Natural killer cell (primary cell): ENCODE measurements around the gene SH3BP4. TPM values are rescaled to one million over a fixed set of nuclear protein-coding genes. Genes with fewer than 3 reads are reported as not detected.

Experiments used
- ATAC-seq, 3 donors: fragments of 150-1000 bp in 2 of 3; fragments of 200-7000 bp in 1 of 3; cut with Tn5 transposase; 1 replicate in 1 of 3; 2 replicates in 2 of 3; pipeline ENCODE4 v1.10.0; 2021; ENCODE audit warnings: mild to moderate bottlenecking in 2 of 3, moderate library complexity in 2 of 3
- DNase-seq, 2 donors: peaks; one replicate each; pipeline versions ENCODE4 v3.0.0 to v3.0.0-alpha.2; 2013 to 2021; ENCODE audit warnings: mixed read lengths in 1 of 2
- H3K27ac ChIP-seq: one replicate; pipeline ENCODE4 v1.5.1; 2013; ENCODE audit warnings: mild to moderate bottlenecking, low read length
- H3K27me3 ChIP-seq: one replicate; pipeline ENCODE4 v1.6.1; 2013; ENCODE audit warnings: low read length; ENCODE audit not compliant: control insufficient read depth, insufficient read depth
- H3K36me3 ChIP-seq: one replicate; pipeline ENCODE4 v1.6.1; 2013; ENCODE audit warnings: low read length; ENCODE audit not compliant: control insufficient read depth, insufficient read depth
- H3K4me1 ChIP-seq: one replicate; pipeline ENCODE4 v1.6.1; 2013; ENCODE audit warnings: low read length; ENCODE audit not compliant: control insufficient read depth, insufficient read depth
- H3K4me3 ChIP-seq: one replicate; pipeline ENCODE4 v1.5.1; 2013; ENCODE audit warnings: low read length
- H3K9me3 ChIP-seq: one replicate; pipeline ENCODE4 v1.6.1; 2013; ENCODE audit warnings: low read length; ENCODE audit not compliant: control insufficient read depth, insufficient read depth
- H3K27ac Mint-ChIP-seq, 2 donors: one replicate each; pipeline ENCODE4 v1.8.0; 2022; ENCODE audit warnings: mild to moderate bottlenecking in 2 of 2, mixed read lengths in 2 of 2, moderate library complexity in 1 of 2
- H3K27me3 Mint-ChIP-seq, 2 donors: one replicate each; pipeline ENCODE4 v1.8.0; 2022; ENCODE audit warnings: low read depth in 2 of 2, mixed read lengths in 2 of 2
- H3K36me3 Mint-ChIP-seq: one replicate; pipeline ENCODE4 v1.8.0; 2022; ENCODE audit warnings: mixed read lengths
- H3K4me1 Mint-ChIP-seq, 2 donors: one replicate each; pipeline ENCODE4 v1.8.0; 2022; ENCODE audit warnings: mixed read lengths in 2 of 2
- H3K4me3 Mint-ChIP-seq: one replicate; pipeline ENCODE4 v1.8.0; 2022; ENCODE audit warnings: mild to moderate bottlenecking, moderate library complexity, mixed read lengths
- H3K9me3 Mint-ChIP-seq, 2 donors: one replicate each; pipeline ENCODE4 v1.8.0; 2022; ENCODE audit warnings: mixed read lengths in 2 of 2
- WGBS: methylation state at CpG from one replicate; pipeline ENCODE4 v1.1.7; 2013; ENCODE audit warnings: missing lambda C conversion rate; ENCODE audit not compliant: insufficient coverage; 5-methylcytosine and 5-hydroxymethylcytosine counted together
- intact Hi-C: fragments of 100-400 bp; cut with micrococcal nuclease; formaldehyde crosslinking; loops from one replicate; pipeline ENCODE4 v1.14.2; 2022
- total RNA-seq, 4 donors: library from RNA; stranded (reverse); fragments of 120-200 nt in 1 of 4; gene quantifications; one replicate each; pipeline versions ENCODE4 v1.2.3 to v1.2.4, GENCODE V29; 2013 to 2022
- TF ChIP-seq, protein P1 (sequence below): fragments of 200-600 bp; IDR thresholded peaks from one replicate; pipeline ENCODE4 v1.8.0; 2022; ENCODE audit warnings: antibody characterized with exemption

The SH3BP4 gene
- total RNA-seq, 3 donors from 2014 or later (not counting 1 experiment from before 2014, with no cell fraction given): 0.39 to 2.6 (median 1.0) TPM

DNA sequence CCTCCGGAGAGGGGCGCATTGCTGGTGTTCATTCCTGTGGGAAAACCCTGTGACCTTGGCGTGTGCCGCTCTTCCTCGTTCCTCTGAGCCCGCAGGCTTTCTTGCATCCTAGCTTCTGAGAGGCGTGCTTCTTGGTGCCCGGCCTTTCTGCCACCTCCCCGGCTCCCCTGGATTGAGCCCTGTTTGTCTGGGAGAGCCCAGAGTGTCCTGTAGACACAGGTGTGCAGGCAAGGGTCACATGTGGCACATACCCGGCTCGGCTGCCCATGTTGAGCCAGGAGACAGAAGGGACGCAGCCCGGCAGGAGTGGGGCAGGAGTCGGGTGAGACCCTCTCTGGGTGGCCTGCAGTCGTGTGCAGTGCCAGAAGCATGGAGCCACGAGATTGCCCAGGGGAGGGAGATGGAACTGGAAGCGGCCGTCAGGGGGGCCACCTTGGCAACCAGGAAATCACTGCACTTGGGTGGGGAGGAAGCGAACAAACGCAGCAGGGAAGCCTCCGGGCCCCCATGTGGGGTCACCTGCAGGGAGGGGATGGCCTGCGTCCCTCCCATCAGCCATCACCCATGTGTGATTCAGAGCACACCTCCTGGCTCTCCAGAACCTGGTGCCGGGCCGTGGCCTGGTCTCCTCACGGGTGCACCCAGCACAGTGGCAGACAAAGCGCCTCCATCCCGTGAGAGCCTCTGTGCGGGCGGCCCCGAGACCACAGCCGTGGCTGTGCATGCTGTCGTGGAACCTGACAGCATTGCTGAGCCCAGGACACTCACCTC lies 92.9 kb downstream of the SH3BP4 start:
- no peaks in the 10 kb centered on the region for H3K36me3 Mint-ChIP-seq
- DNase-seq (no peak), ATAC-seq (peak in 1 of 3 donors; percentile 44)
- H3K27ac ChIP-seq: peak overlapping the region; percentile 10
- H3K9me3 ChIP-seq: no peaks in the 10 kb centered on the region
- H3K4me1 Mint-ChIP-seq: peaks cover 13 to 22% of the 10 kb centered on the region in 2 donors
- H3K4me3 Mint-ChIP-seq: no peak overlapping the region
- H3K27ac Mint-ChIP-seq: peak overlapping the region in 1 of 2 donors; percentile 42
- H3K36me3 ChIP-seq: no peaks in the 10 kb centered on the region
- whole genome bisulfite sequencing: 75% methylated on average over 32 of the region's 32 CpGs
- intact Hi-C loops: no loop called here
- H3K4me3 ChIP-seq: no peak overlapping the region
- TF ChIP-seq, protein P1, sequence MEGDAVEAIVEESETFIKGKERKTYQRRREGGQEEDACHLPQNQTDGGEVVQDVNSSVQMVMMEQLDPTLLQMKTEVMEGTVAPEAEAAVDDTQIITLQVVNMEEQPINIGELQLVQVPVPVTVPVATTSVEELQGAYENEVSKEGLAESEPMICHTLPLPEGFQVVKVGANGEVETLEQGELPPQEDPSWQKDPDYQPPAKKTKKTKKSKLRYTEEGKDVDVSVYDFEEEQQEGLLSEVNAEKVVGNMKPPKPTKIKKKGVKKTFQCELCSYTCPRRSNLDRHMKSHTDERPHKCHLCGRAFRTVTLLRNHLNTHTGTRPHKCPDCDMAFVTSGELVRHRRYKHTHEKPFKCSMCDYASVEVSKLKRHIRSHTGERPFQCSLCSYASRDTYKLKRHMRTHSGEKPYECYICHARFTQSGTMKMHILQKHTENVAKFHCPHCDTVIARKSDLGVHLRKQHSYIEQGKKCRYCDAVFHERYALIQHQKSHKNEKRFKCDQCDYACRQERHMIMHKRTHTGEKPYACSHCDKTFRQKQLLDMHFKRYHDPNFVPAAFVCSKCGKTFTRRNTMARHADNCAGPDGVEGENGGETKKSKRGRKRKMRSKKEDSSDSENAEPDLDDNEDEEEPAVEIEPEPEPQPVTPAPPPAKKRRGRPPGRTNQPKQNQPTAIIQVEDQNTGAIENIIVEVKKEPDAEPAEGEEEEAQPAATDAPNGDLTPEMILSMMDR: no peak
- no peaks in the 10 kb centered on the region for H3K27me3 ChIP-seq
- H3K9me3 Mint-ChIP-seq: no peaks in the 10 kb centered on the region
- H3K4me1 ChIP-seq: peaks cover 35% of the 10 kb centered on the region
- peaks cover 4 to 22% of the 10 kb centered on the region in 2 donors for H3K27me3 Mint-ChIP-seq

DNA sequence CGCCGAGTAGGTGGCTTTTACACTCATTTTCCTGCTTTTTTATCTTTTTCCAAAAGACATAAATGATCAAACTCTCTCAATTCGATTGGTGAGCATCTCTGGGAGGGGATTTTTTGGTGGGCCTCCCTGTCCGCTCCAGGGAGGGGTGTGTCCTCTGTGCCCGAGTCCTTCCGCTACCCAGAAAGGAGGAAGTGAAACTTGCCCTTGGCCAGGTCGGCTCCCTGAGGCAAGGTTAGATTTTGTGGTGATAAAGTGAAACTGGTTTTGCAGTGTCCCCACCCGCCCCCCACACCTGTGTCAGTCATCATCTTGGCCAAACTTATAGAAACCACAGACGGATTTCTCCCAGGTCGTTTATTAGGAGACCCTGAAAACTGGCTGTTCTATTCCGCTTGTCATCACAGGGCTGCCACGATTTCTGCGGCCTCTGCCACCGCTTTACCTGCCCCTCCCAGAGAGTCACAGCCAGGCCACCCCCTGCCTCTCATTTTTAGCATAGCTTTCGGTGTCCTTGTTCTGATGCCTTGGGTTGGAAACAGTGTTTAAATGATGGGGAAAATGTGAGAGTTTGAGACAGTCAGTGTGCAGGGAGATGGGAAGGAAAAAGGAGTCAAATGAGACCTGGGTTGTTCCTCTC lies 93.6 kb downstream of the SH3BP4 start:
- intact Hi-C loops: no loop called here
- WGBS: 16% methylated on average over 14 of the region's 15 CpGs
- H3K36me3 ChIP-seq: no peaks in the 10 kb centered on the region
- H3K4me1 ChIP-seq: peaks cover 38% of the 10 kb centered on the region
- Mint-ChIP-seq H3K4me3 (peak overlapping the region; percentile 29), H3K9me3 (no peaks in the 10 kb centered on the region), H3K36me3 (no peaks in the 10 kb centered on the region), H3K27ac (peak overlapping the region in 1 of 2 donors; percentile 42), H3K27me3 (peaks cover 4 to 22% of the 10 kb centered on the region in 2 donors), H3K4me1 (peaks cover 13 to 25% of the 10 kb centered on the region in 2 donors)
- H3K4me3 ChIP-seq: no peak overlapping the region
- DNase-seq (peak in 1 of 2 donors; percentile 15), ATAC-seq (peak in 1 of 3 donors; percentile 38)
- H3K27ac ChIP-seq: peak overlapping the region; percentile 10
- TF ChIP-seq, protein P1: no peak
- no peaks in the 10 kb centered on the region for H3K27me3 ChIP-seq
- H3K9me3 ChIP-seq: no peaks in the 10 kb centered on the region

DNA sequence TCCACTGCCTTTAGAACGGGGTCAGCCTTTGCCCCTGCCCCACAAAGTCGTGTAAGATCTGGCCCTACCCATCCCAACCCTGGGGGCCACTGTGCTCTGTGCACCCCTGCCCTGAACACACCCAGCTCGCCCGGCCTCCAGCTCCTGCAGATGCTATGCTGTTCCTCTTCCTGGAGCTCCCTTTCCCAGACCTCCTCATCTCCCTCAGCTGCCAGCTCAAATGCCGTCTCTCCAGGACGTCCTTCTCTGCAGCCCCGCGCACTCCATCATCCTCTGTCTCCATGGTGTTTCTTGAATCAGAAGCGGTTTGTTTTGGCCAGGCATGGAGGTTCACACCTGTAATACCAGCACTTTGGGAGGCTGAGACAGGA lies 94.1 kb downstream of the SH3BP4 start:
- no peak for DNase-seq

More for the DNA sequence above, 94.1 kb downstream of the SH3BP4 start:
- Mint-ChIP-seq H3K27me3 (peaks cover 4 to 22% of the 10 kb centered on the region in 2 donors), H3K27ac (peak overlapping the region in 1 of 2 donors; percentile 42), H3K9me3 (no peaks in the 10 kb centered on the region), H3K4me3 (peak overlapping the region; percentile 35), H3K36me3 (no peaks in the 10 kb centered on the region), H3K4me1 (peaks cover 13 to 25% of the 10 kb centered on the region in 2 donors)
- H3K4me3 ChIP-seq: no peak overlapping the region
- peaks cover 42% of the 10 kb centered on the region for H3K4me1 ChIP-seq
- H3K36me3 ChIP-seq: no peaks in the 10 kb centered on the region
- TF ChIP-seq, protein P1: no peak
- no peak overlapping the region for H3K27ac ChIP-seq
- no peak for ATAC-seq
- intact Hi-C loops: no loop called here
- 88% methylated on average over 9 of the region's 9 CpGs for WGBS
- H3K27me3 ChIP-seq: no peaks in the 10 kb centered on the region
- no peaks in the 10 kb centered on the region for H3K9me3 ChIP-seq
